GM21576 (cell line): Measurements from ENCODE around the gene PCNX1.
"Not testable (repeated sequence)": the region's sequence is repeated elsewhere in the genome, so short reads cannot be mapped to it uniquely, and the experiment has no call there.

Experiments
- ATAC-seq: cut with Tn5 transposase; IDR thresholded peaks from one replicate; pipeline ENCODE4 v1.9.1; 2021; ENCODE audit warnings: mild to moderate bottlenecking, moderate library complexity; ENCODE audit not compliant: unreplicated experiment

PCNX1 gene

GRCh38 chr14:70907176-70907995 lies at the start of gene PCNX1:
Gene PCNX1 (plus strand): TSS chr14:70907459. CDS start chr14:70907851, 392 bp downstream.
- peak; percentile 72 for ATAC-seq

GRCh38 chr14:70857496-70857890 lies 49.8 kb upstream of the PCNX1 start:
- no peak for ATAC-seq

GRCh38 chr14:70858641-70859040 lies 48.6 kb upstream of the PCNX1 start:
- no peak for ATAC-seq

- ATAC-seq: not testable (repeated sequence)
Observed at GRCh38 chr14:70866992-70867391, 40.3 kb upstream of the PCNX1 start.

GRCh38 chr14:70871001-70871400 lies 36.3 kb upstream of the PCNX1 start:
- no peak for ATAC-seq

- no peak for ATAC-seq
Observed at GRCh38 chr14:70871863-70872677, 35.2 kb upstream of the PCNX1 start.

GRCh38 chr14:70872678-70873020 lies 34.6 kb upstream of the PCNX1 start:
- no peak for ATAC-seq

- no peak for ATAC-seq
Observed at GRCh38 chr14:70873627-70874026, 33.6 kb upstream of the PCNX1 start.

GRCh38 chr14:70875811-70876460 lies 31.3 kb upstream of the PCNX1 start:
- not testable (repeated sequence) for ATAC-seq

GRCh38 chr14:70879448-70879847 lies 27.8 kb upstream of the PCNX1 start:
- ATAC-seq: no peak

- ATAC-seq: not testable (repeated sequence)
Observed at GRCh38 chr14:70880888-70881287, 26.4 kb upstream of the PCNX1 start.

- ATAC-seq: peak; percentile 57
Observed at GRCh38 chr14:70881549-70882177, 25.6 kb upstream of the PCNX1 start.

- ATAC-seq: no peak
Observed at GRCh38 chr14:70882776-70883492, 24.3 kb upstream of the PCNX1 start.

GRCh38 chr14:70884595-70885342 lies 22.5 kb upstream of the PCNX1 start:
- no peak for ATAC-seq

- no peak for ATAC-seq
Observed at GRCh38 chr14:70885343-70886022, 21.8 kb upstream of the PCNX1 start.

- peak; percentile 55 for ATAC-seq
Observed at GRCh38 chr14:70886421-70887206, 20.6 kb upstream of the PCNX1 start.

GRCh38 chr14:70887207-70887681 lies 20.0 kb upstream of the PCNX1 start:
- ATAC-seq: peak; percentile 32
